WTC11 (cell line): ENCODE measurements around the gene SMURF1.

Source experiments
- CTCF ChIP-seq: fragments of 200-600 bp; IDR thresholded peaks from 2 replicates; pipeline ENCODE4 v1.8.0; 2022; ENCODE audit warnings: antibody characterized with exemption
- FOXP1 ChIP-seq: sonication (generic); formaldehyde crosslinking; IDR thresholded peaks from 2 replicates; pipeline ENCODE4 v1.8.0; 2022; ENCODE audit warnings: missing genetic modification reagents, mild to moderate bottlenecking, moderate library complexity, borderline replicate concordance
- MXD4 ChIP-seq: fragments of 250-450 bp; sonication (Bioruptor Pico); IDR thresholded peaks from 2 replicates; pipeline ENCODE4 v1.8.0; 2021; ENCODE audit warnings: mild to moderate bottlenecking, moderate library complexity, borderline replicate concordance
- NR3C1 ChIP-seq: sonication (generic); formaldehyde crosslinking; conservative IDR thresholded peaks from 2 replicates; pipeline ENCODE4 v1.8.1; 2023; ENCODE audit warnings: low read depth, mild to moderate bottlenecking, missing genetic modification reagents
- PRDM15 ChIP-seq: sonication (generic); formaldehyde crosslinking; IDR thresholded peaks from 2 replicates; pipeline ENCODE4 v1.8.0; 2022; ENCODE audit warnings: missing genetic modification reagents
- SMAD3 ChIP-seq: sonication (generic); formaldehyde crosslinking; IDR thresholded peaks from 2 replicates; pipeline ENCODE4 v1.8.0; 2022; ENCODE audit warnings: missing genetic modification reagents, mild to moderate bottlenecking, borderline replicate concordance
- TF ChIP-seq, protein P1 (sequence below): sonication (generic); formaldehyde crosslinking; conservative IDR thresholded peaks from 2 replicates; pipeline ENCODE4 v1.8.1; 2022; ENCODE audit warnings: mild to moderate bottlenecking, missing genetic modification reagents
- TF ChIP-seq, protein P2 (sequence below): sonication (generic); formaldehyde crosslinking; IDR thresholded peaks from 2 replicates; pipeline ENCODE4 v1.8.1; 2023; ENCODE audit warnings: mild to moderate bottlenecking, missing genetic modification reagents, moderate library complexity
- TF ChIP-seq, protein P3 (sequence below): sonication (generic); formaldehyde crosslinking; IDR thresholded peaks from 2 replicates; pipeline ENCODE4 v1.8.0; 2022; ENCODE audit warnings: mild to moderate bottlenecking, missing genetic modification reagents

GRCh38 chr7:99135938-99136337, 8.0 kb downstream of the SMURF1 start:
- TF ChIP-seq PRDM15 (CRISPR knock-in tag): no peak
- no peak for TF ChIP-seq CTCF
- TF ChIP-seq, protein P1, sequence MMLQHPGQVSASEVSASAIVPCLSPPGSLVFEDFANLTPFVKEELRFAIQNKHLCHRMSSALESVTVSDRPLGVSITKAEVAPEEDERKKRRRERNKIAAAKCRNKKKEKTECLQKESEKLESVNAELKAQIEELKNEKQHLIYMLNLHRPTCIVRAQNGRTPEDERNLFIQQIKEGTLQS (CRISPR knock-in tag): no peak
- TF ChIP-seq, protein P2, sequence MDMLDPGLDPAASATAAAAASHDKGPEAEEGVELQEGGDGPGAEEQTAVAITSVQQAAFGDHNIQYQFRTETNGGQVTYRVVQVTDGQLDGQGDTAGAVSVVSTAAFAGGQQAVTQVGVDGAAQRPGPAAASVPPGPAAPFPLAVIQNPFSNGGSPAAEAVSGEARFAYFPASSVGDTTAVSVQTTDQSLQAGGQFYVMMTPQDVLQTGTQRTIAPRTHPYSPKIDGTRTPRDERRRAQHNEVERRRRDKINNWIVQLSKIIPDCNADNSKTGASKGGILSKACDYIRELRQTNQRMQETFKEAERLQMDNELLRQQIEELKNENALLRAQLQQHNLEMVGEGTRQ (CRISPR knock-in tag): no peak
- TF ChIP-seq SMAD3 (CRISPR knock-in tag): no peak
- TF ChIP-seq NR3C1 (CRISPR knock-in tag): no peak
- TF ChIP-seq, protein P3, sequence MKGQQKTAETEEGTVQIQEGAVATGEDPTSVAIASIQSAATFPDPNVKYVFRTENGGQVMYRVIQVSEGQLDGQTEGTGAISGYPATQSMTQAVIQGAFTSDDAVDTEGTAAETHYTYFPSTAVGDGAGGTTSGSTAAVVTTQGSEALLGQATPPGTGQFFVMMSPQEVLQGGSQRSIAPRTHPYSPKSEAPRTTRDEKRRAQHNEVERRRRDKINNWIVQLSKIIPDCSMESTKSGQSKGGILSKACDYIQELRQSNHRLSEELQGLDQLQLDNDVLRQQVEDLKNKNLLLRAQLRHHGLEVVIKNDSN (CRISPR knock-in tag): no peak
- TF ChIP-seq FOXP1 (CRISPR knock-in tag): no peak
- TF ChIP-seq MXD4 (CRISPR knock-in tag): no peak
